Measurements from ENCODE around the gene CSF1.

GRCh38 chr1:109877776-109878175 lies 32.9 kb upstream of the CSF1 start:
- no peak for TF ChIP-seq CTCF (CRISPR knock-in tag; IDR thresholded peaks at IDR 0.05)
- no peak for TF ChIP-seq IKZF1 (IDR thresholded peaks at IDR 0.05)
- TF ChIP-seq MAX (IDR thresholded peaks at IDR 0.05) = no peak
- no peak for TF ChIP-seq REST (IDR thresholded peaks at IDR 0.05; ENCODE audit: borderline replicate concordance in 1 of 2, low read depth in 1 of 2, low read length in 2 of 2)
- TF ChIP-seq FOXJ3 (CRISPR knock-in tag; IDR thresholded peaks at IDR 0.05; ENCODE audit: borderline replicate concordance) = no peak

All from HepG2 (cell line).